CD4-positive, alpha-beta T cell treated with Interferon gamma for 1 hour (primary cell): ENCODE measurements around the gene STAT5B.
A peak's percentile ranks its signal among the peaks of the same experiment; 100 is the strongest.
"Not testable (repeated sequence)": the region's sequence is repeated elsewhere in the genome, so short reads cannot be mapped to it uniquely, and the experiment has no call there.

Experiments
- DNase-seq: peaks from one replicate; pipeline ENCODE4 v3.0.0-alpha.2; 2020

Gene STAT5B

DNA sequence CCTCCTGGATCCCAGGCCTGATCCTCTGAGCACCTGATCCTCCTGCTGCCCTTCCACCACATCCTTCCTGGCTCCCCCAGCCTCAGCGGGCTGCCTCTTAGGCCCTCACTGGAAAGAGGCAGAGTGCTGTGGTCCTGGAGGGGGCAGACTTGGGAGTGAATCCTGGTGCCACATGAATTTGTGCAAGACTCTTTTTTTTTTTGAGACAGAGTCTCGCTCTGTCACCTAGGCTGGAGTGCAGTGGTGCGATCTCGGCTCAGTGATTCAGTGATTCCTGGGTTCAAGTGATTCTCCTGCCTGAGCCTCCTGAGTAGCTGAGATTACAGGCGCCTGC lies 84.9 kb downstream of the STAT5B start:
- DNase-seq, result no peak

DNA sequence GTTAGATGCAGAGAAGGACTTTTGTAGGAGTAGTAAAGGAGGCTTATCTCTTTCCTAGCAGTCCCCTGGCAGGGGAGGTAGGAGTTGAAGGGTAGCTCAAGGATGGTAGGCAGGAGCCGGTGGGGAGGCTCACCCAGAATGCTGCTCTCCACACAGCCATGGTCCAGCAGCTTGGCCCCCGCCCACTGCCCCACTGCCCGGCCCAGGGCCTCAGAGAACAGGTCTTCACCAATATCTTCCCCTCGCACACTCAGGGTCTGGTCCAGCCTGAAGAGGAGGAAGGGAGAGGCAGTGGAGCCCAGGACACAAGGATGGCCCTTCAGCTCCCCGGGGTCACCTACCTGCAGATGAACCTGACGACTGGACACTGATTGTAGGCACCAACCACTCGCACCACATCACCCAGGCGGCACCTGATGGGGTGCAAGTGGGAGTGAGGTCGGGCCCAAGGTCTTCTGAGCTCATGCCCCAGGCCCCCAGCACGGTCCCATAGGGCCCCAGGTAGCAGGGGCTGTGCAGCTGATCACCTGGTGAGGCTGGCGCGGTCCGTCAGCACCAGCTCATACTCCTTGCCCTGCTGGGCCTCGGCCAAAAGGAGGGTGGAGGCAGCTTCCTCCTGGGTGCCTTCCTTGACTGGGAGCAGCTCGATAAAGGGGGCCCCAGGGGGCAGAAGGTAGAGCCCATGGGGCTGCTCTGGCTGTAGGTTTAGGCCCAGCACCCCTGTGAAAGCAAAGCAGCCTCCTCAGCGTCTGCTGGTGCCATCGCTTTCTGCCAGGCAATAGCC lies 85.5 kb downstream of the STAT5B start:
- DNase-seq, result no peak

DNA sequence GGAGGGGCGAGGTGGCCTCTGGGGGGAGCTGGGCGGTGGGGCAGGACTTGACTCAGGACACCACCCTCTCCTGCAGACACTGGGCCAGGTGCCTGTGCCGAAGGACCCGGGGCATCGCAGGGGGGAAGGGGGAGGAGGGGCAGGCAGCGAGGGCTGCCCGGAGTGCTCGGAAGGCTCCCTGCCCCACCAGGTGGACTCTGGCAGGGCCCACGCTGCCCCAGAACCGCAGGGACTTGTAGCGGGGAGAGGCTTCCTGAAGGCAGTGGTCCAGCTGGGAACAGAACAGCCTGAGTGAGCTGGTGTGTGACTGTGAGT lies 86.6 kb downstream of the STAT5B start:
- DNase-seq, result no peak

DNA sequence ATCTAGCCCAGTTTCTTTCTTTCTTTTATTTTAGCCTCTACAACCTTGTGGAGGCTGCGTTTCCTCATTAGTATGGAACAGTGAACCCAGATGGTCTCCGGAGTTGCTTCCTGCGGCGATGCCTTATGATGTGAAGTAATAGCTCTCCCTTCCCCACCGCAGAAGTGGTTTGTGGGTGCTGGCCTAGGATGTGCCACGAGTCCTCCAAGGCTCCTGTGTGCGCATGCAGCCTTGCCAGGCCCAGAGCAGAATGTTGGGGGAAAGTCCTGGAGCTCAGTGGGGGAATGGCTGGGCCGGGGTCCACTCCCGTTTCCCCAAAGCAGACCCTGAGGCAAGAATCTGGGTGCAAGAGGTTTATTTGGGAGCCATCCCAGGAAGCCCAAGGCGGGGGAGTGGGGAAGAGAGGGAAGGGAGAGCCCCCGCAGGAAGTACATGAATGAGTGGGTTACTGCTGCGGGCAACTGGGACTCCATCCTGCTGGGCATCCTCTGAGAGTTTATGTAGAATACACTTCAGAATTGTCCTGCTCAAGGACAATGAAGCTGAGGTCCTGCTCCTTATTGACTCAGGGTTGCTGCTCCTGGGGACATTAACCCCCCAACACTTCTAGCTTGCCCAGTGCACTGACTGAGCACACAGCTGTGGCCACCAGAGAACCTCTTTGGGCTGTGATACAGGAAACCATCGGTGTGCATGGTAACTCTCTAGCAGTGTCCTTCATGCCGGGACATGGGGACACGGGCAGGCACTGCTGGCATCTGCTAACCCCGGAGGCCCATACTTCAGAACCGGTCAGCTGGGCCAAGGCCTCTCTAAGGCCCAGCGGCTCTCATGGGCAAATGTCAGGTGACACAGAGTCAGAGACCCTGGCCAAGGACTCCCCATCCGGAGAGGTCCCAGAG lies 87.2 kb downstream of the STAT5B start:
- DNase-seq, result peak; percentile 24

DNA sequence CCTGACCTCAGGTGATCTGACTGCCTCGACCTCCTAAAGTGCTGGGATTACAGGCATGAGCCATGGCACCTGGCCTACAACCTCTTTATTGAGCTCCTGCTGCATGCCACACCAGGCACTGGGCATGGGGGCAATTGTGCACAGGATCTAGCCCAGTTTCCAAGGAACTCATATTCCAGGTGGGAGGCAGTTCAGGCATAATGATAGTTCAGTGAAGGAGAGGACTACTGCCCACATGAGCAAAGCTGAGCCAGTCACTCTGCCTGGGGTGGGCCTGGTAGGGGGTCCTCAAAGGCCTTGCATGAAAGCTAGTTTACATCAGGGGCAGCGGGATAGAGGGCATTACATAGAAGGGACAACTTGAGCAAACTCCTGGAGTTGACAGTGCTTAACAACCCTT lies 88.4 kb downstream of the STAT5B start:
- DNase-seq, result no peak

DNA sequence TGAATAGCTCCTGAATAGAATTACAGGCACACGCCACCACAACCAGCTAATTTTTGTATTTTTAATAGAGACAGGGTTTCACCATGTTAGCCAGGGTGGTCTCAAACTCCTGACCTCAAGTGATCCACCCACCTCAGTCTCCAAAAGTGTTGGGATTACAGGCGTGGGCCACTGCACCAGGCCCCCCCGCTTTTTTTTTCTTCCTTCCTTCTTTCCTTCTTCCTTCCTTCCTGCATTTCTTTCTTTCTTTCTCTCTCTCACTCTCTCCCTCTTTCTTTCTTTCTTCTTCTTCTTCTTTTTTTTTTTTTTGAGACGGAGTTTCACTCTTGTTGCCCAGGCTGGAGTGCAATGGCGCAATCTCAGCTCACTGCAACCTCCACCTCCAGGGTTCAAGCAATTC lies 90.0 kb downstream of the STAT5B start:
- DNase-seq, result not testable (repeated sequence)

DNA sequence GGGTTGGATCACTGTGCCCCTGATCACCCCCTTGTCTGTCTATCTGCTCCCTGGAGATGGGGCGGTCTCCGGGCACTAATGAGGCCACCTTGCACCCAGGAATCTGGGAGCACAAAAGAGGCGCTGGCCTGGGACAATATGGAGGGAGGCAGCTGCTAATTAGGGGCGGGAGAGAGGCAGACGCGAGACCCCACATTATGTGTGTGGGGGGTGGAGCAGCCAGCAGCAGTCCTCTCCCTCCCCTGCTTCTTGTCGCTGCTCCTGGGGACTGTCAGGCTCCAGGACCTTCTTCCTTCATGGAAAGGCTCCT lies 90.6 kb downstream of the STAT5B start:
- no peak for DNase-seq

DNA sequence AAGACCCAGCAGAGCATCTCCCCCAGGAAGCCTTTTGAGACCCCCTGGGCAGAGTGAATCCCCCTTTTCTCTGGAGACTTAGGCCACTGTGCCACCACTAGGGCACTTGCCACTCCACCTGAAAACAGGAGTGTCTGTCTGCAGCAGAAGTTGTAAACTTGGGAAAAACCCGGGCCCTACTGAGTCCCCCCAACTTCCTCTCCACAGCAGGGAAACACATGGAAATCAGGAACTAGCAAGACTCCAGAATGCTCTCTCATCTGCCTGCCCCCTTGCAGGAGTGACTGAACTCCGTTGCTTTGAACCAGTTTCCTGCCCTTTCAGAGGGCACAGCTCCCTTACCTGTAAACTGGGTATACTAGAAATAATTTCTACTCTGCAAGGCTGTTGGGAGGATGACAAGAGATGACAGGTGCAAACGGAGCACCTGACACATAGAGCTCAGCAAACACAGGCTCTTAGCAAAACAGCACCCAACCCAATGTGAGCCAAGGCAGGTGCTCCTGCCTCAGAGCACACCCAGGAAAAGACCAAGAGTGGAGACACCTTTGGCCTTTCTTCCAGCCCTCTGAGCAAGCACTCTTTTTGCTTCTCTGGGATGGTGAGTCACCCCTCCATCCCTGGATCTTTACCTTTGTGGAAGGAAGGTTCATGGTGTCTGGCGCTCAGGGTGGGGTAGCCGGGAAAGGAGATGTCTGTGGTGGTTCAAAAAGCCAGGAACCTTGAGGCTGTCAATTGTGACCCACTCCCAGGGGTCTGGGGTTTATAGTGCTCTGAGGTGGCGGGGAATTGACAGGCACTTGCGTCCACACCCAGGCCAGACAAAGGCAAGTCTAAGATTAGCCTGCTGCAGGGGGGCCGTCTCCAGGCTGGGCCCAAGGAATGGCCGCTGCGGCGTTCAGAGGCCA lies 91.2 kb downstream of the STAT5B start, which contains the start of gene HCRT:
HCRT (minus strand) TSS at position 740 of the 908 bp plus-strand sequence; CDS start at position 653, 87 bp downstream.
- no peak for DNase-seq

DNA sequence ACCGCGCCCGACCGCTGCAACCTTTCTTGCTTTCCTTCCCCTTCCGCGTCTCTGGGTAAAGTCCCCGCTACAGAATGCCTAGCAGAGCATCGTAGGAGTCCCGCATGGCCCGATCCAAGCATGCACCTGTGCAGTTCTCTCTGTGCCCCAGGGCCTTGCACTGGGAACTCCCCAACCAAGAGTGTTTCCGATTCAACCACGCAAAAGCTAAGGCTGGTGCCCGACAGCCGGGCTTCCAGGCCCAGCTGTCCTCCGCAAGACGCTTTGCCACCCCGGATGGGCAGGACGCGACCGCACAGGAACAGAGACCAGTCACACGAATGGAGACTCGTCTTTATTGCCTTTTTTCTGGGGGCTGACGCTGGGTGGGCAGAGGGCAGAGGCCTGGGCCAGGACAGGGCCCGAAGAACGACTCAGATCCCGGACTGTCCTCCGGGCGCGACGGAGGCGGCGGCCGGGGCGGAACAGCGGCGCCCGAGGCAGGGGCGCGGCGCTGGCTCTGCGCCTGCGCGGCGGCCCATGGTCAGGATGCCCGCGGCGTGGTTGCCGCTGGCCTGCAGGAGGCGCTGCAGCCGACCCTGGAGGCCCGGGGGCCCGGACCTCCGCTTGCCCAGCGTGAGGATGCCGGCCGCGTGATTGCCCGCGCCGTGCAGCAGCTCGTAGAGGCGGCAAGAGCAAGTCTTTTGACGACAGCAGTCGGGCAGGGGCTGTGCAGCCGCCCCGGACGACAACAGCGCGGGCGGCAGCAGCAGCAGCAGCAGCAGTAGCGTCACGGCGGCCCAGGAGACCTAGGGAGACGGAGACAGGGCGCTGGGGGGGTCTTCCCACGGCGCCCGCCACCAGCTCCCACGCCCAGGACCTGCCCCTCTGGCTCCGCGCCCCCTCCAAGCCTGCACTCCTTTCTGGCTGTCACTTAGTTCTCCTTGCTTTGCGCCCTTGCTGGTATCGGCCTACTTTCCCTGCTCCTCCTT lies 92.2 kb downstream of the STAT5B start:
- peak; percentile 78 for DNase-seq

DNA sequence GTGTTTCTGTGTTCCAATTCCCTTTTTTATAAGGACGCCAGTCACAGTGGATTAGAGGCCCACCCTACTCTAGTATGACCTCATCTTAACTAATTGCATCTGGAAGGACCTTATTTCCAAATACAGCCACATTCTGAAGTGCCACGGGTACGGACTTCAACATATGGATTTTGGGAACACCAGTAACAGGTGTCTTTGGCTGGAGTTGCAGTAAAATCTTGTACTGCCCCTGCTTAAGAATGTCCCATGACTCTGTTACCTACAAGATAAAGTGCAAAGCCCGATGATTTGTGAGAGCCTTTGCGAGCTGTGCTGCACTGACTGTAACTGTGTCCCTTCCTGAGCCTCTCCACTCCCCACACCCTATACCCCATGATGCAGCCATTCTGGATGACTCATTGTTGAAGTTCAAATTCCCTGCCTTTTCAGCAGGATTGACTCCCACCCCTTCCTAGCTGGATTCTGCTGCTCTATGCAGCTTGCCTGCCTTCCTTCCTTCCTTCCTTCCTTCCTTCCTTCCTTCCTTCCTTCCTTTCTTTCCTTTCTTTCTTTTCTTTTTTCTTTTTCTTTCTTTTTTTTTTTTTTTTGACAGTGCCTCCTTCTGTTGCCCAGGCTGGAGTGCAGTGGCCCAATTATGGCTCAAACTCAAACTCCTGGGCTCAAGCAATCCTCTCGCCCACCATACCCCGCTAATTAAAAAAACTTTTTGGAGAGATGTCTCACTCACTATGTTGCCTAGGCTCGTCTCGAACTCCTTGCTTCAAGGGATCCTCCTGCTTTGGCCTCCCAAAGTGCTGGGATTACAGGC lies 93.1 kb downstream of the STAT5B start:
- DNase-seq, result no peak

DNA sequence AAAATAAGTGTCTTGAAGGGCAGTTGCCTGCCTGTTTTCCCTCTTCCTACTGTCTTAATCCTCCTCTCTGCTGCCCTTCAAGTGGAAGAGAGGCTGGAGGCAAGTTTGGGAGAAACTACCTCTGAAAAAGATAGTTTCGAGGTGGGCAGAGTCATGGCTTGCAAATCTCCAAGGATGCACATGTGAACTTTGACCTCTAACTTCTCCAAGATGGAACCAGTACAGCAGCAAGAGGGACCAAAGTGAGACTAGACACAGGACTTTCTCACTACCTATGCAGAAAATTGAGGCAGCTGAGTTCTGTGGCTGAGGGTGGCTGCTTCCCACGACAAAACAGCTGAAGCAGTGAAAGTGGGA lies 94.4 kb downstream of the STAT5B start:
- no peak for DNase-seq

DNA sequence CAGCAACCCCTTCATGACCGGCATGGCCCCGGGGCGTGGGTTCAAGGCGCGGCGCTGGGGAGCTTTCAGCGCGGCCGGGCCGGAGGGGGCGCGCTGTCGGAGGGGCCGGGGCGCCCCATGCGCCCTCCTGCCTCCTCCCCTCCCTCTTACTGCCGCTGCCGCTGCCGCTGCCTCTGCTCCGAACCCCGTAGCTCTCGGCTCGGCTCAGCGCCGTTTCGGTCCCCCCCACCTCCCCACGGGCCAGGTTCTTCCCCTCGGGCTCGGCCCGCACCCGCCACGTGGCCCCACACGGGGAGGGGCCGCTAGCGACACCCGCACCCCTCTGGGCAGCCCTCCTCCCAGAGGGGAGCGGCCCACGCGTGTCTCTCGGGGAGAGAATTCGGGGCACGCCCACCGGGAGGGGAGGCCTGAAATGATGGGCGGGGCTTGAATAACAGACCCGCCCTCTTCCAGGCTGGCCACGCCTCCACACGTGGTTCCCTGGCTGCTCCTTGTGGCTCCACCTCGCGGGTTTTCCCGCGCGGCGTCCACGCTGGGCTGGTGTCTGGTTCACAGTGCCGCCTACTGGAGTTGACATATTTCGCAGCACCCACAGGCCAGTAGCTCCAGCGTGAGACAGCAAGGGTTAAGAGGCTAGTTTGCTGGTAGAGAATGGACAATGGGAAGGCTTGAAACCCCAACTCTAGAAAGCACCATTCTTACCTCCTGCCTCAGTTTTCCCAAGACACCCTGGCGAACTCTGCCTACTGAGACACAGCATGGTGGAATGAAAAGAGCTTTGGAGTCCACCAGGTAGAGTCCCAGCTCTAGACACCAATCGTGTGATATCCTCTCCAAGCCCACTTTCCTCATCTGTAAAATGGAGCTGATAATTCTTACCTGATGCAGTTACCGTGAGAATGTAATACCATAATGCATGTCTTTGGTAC lies 95.0 kb downstream of the STAT5B start, which contains the start of gene KCNH4:
KCNH4 (minus strand) TSS at position 221 of the 929 bp plus-strand sequence; CDS start at position 24, 197 bp downstream.
- DNase-seq, result peak; percentile 90

DNA sequence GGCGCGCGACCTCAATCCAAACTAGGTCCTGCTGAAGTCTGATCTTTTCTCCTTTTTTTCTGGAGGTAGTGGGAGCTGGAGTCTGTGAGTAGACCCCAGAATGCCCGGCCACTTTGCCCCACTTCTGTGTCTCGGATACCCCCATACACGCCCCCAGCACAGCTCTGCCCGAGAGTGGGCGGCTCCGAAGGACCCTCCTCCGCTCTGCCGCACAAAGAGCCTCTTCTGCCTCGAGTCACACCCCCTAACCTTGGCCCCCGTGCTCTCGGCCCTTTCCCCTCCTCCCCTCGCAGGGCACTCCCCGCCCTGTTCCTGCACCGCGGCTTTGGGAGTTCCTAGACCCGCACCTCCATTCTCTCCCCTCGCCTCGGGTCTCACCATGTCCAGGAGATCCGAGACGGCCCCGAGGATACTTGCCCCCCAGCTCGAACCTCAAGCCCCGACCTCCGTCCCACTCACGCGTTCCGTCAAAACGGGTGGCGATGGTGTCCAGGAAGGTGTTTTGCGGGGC lies 95.7 kb downstream of the STAT5B start:
- no peak for DNase-seq

DNA sequence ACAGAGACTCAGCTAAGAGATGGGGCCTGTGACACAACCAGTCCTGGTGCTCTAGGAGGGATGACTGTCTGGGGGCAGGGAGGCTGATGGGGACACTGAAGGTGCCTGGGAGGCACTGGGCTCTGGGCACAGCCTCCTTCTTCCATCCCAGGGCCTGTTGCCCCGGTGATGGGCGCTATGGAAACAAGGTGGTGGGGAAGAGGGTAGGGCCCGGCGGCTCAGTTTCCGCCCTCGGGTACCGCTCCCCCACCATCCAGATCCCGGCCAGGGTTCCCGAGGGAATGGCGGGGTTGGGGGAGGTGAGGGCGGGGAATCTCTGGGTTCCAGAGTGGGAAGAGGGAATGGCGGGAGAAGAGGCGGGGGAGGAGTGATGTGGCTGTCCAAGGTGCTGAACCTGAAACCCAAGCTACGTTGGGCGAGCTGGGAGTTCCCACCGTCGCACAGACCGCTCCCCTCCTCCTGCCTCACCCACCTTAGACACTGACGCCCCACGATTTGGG lies 96.2 kb downstream of the STAT5B start:
- no peak for DNase-seq

DNA sequence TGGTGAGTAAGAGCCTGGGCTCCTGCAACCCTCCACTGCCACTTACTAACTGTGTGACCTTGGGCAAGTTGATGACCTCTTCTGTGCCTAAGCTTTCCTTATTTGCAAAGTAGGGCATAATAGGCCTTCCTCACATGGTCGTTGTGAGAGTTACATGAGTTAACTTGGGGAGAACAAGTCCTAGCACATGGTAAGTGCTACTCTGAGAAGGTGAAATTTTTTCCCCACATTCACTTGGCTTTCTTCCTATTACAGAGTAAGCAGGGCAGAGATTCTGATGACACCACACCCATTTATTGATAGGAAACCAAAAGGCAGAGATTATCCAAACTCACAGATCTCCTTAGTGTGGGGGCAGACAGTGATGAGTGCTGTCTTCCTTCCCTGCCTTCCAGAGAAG lies 96.9 kb downstream of the STAT5B start:
- DNase-seq, result no peak

DNA sequence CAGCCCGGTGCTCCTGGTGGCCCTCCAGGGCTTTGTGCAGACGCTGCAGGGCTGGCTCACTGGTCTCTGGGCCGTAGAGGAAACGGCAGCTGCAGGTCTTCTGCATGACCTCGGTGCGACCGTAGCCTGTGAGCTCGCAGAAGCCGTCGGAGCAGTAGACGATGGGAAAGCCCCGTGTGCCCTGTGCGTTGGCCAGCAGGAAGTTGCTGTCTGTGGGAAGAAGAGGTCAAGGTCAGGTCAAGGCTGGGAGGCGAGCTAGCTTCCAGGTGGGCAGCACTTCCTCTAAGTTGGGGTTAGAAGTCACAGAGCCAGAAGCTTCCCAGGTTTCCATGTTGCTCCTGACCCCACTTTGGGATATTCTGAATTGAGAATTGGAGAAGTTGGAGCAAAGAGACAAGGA lies 97.4 kb downstream of the STAT5B start:
- peak; percentile 57 for DNase-seq

DNA sequence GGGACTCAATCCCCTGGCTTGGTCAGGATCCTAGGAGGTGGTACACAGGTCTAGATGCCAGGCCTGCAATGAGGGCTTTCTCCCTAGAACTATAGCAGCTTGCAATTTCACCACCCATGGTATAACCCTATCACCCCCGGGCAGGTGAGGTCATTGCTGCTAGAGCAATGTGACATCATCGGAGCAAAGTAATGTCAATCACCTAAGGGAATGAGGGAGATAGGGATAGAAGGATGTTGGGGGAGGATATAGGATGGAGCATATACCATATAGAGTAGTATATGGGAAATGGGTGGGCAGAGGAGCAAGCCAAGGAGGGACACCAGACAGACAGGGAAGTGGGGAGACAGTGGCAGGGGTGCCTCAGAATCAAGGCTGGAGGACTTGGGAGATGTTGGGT lies 98.5 kb downstream of the STAT5B start:
- DNase-seq, result no peak

DNA sequence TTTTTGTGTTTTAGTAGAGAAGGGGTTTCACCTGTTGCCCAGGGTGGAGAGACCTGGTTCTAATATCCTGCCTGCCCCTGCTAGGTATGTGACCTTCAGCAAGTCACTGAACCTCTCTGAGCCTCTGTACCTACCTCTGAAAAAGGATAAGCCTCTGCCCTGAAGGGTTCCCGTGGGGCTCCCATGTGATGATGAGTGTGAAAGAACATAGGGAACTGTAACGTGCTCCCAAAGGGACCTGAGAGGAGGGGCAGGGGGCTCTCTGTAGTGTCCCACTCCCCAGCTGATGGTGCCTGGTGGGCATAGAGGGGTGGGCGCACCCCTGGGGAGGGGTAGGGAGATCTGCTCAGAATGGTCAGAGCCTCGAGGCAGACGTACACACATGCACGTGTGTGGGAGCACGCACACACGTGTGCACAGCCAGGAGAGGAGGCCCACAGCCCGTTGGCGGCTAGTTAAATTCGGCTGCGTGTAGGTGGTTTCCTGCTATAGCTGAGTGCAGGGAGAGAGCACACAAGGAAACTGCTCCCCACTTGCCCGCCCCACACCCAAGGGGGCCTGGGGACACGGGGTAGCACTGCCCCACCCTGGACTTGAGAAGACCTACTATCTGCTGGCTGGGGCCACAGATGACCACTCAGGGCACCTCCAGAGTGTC lies 101.9 kb downstream of the STAT5B start:
- DNase-seq, result no peak

DNA sequence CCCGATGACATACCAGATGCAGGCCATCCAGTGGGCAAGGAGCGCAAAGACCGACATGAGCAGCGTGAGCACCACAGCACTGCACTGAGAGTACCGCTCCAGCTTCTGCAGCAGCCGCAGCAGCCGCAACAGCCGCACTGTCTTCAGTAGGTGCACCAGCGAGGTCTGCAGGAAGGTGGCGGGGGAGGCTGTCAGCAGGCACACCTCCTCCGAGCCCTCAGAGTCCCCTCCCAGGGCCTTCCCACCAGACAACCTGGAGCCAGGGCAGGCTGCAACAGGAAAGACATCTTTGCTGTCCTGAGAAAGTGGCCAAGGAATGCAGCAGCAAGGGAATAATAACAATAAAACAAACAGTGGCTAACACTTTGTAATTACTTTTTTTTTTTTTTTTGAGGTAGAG lies 104.4 kb downstream of the STAT5B start:
- no peak for DNase-seq
